HepG2 (cell line): Measurements from ENCODE around the gene PPP1R1B. TPM values are rescaled to one million over a fixed set of nuclear protein-coding genes. Genes with fewer than 3 reads are reported as not detected.
A peak's percentile ranks its signal among the peaks of the same experiment; 100 is the strongest.

Experiments
- CREB3 ChIP-seq: sonication (generic); formaldehyde crosslinking; IDR thresholded peaks from 2 replicates; pipeline ENCODE4 v1.5.0; 2020; ENCODE audit warnings: missing genetic modification reagents
- ERF ChIP-seq: IDR thresholded peaks from 2 replicates; pipeline ENCODE4 v1.6.1; 2018; ENCODE audit warnings: missing biosample characterization, missing genetic modification reagents
- GPBP1L1 ChIP-seq: sonication (generic); formaldehyde crosslinking; IDR thresholded peaks from 2 replicates; pipeline ENCODE4 v1.5.0; 2020; ENCODE audit warnings: mild to moderate bottlenecking, missing genetic modification reagents
- GPN1 ChIP-seq: sonication (generic); formaldehyde crosslinking; IDR thresholded peaks from 2 replicates; pipeline ENCODE4 v1.5.1; 2020; ENCODE audit warnings: missing genetic modification reagents, borderline replicate concordance
- HOXA3 ChIP-seq: sonication (generic); formaldehyde crosslinking; IDR thresholded peaks from 2 replicates; pipeline ENCODE4 v1.5.0; 2020; ENCODE audit warnings: missing genetic modification reagents
- MLXIP ChIP-seq: sonication (generic); formaldehyde crosslinking; IDR thresholded peaks from 2 replicates; pipeline ENCODE4 v1.9.0; 2021; ENCODE audit warnings: missing genetic modification reagents, borderline replicate concordance
- NR3C1 ChIP-seq: sonication (generic); formaldehyde crosslinking; IDR thresholded peaks from 2 replicates; pipeline ENCODE4 v1.4.0; 2020; ENCODE audit warnings: missing genetic modification reagents
- RNF219 ChIP-seq: sonication (generic); formaldehyde crosslinking; IDR thresholded peaks from 2 replicates; pipeline ENCODE4 v1.5.0; 2020; ENCODE audit warnings: mild to moderate bottlenecking, missing genetic modification reagents
- SAP130 ChIP-seq: IDR thresholded peaks from 2 replicates; pipeline ENCODE4 v1.6.1; 2016; ENCODE audit warnings: low read depth
- ZFP36 ChIP-seq: fragments of 150-350 bp; IDR thresholded peaks from 2 replicates; pipeline ENCODE4 v1.6.1; 2018; ENCODE audit warnings: borderline replicate concordance, low read length, low read depth; ENCODE audit not compliant: partially characterized antibody
- ZNF225 ChIP-seq: sonication (generic); formaldehyde crosslinking; IDR thresholded peaks from 2 replicates; pipeline ENCODE4 v1.4.0; 2020; ENCODE audit warnings: mild to moderate bottlenecking, missing genetic modification reagents
- ZNF292 ChIP-seq: sonication (generic); formaldehyde crosslinking; IDR thresholded peaks from 2 replicates; pipeline ENCODE4 v1.8.1; 2022; ENCODE audit warnings: mild to moderate bottlenecking, low read depth, missing genetic modification reagents, borderline replicate concordance
- ZNF335 ChIP-seq: sonication (generic); formaldehyde crosslinking; IDR thresholded peaks from 2 replicates; pipeline ENCODE4 v1.4.0; 2020; ENCODE audit warnings: missing genetic modification reagents
- ZNF382 ChIP-seq: sonication (generic); formaldehyde crosslinking; IDR thresholded peaks from 2 replicates; pipeline ENCODE4 v1.5.0; 2020; ENCODE audit warnings: missing genetic modification reagents, mild to moderate bottlenecking, borderline replicate concordance
- ZNF549 ChIP-seq: sonication (generic); formaldehyde crosslinking; IDR thresholded peaks from 2 replicates; pipeline ENCODE4 v1.5.0; 2020; ENCODE audit warnings: missing genetic modification reagents
- ZNF615 ChIP-seq: sonication (generic); formaldehyde crosslinking; IDR thresholded peaks from 2 replicates; pipeline ENCODE4 v1.5.0; 2020; ENCODE audit warnings: mild to moderate bottlenecking, missing genetic modification reagents, borderline replicate concordance
- polyA plus RNA-seq, 8 experiments: library from polyadenylated mRNA; depleted of rRNA in 3 of 8; stranded (reverse) in 7 of 8; unstranded in 1 of 8; fragments of >200 nt; fragmentation: Illumina TruSeq in 4 of 8; extraction: Trizol in 4 of 8; gene quantifications; 2 replicates each; pipeline versions ENCODE4 v1.2.1 to v1.2.3, GENCODE V29; 2011 to 2016; ENCODE audit warnings: low read depth in 4 of 8, missing spikeins in 1 of 8, mixed read lengths in 1 of 8; ENCODE audit not compliant: insufficient read depth in 1 of 8
- total RNA-seq, 5 experiments: library from RNA; depleted of rRNA; stranded (reverse); fragments of >200 nt; fragmentation: Illumina TruSeq; extraction: Trizol; gene quantifications; 2 replicates each; pipeline ENCODE4 v1.2.3, GENCODE V29; 2016; ENCODE audit warnings: low read depth in 1 of 5
- TF ChIP-seq, protein P1 (sequence below): sonication (generic); formaldehyde crosslinking; IDR thresholded peaks from 2 replicates; pipeline ENCODE4 v1.9.0; 2021; ENCODE audit warnings: missing genetic modification reagents, borderline replicate concordance
- TF ChIP-seq, protein P2 (sequence below): IDR thresholded peaks from 2 replicates; pipeline ENCODE4 v1.6.1; 2012; ENCODE audit warnings: low read depth, low read length, improper control_type of control experiment

The PPP1R1B gene
- total and polyA plus RNA-seq, 2 of the 13 experiments (the other 11 are each of a cell fraction or from before 2014, with no cell fraction given), result 0.08 TPM; not detected in 1

- TF ChIP-seq, protein P1, sequence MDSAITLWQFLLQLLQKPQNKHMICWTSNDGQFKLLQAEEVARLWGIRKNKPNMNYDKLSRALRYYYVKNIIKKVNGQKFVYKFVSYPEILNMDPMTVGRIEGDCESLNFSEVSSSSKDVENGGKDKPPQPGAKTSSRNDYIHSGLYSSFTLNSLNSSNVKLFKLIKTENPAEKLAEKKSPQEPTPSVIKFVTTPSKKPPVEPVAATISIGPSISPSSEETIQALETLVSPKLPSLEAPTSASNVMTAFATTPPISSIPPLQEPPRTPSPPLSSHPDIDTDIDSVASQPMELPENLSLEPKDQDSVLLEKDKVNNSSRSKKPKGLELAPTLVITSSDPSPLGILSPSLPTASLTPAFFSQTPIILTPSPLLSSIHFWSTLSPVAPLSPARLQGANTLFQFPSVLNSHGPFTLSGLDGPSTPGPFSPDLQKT (CRISPR knock-in tag), result no peak
- TF ChIP-seq ERF (peak; percentile 90; the same call in 1 of the 2 replicates), ZNF225 (CRISPR knock-in tag) (peak; percentile 83; the same call in 1 of the 2 replicates), HOXA3 (CRISPR knock-in tag) (peak; percentile 78; the same call in 1 of the 2 replicates), GPN1 (no peak), MLXIP (no peak), ZNF292 (CRISPR knock-in tag) (0 out of 2 replicates have a peak, but pooled peaks have one; percentile 15), SAP130 (CRISPR knock-in tag) (peak; percentile 69), GPBP1L1 (CRISPR knock-in tag) (no peak), RNF219 (CRISPR knock-in tag) (no peak), ZNF382 (CRISPR knock-in tag) (no peak), CREB3 (CRISPR knock-in tag) (no peak), ZFP36 (no peak), ZNF615 (CRISPR knock-in tag) (no peak), ZNF335 (CRISPR knock-in tag) (0 out of 2 replicates have a peak, but pooled peaks have one; percentile 45), ZNF549 (CRISPR knock-in tag) (no peak), NR3C1 (CRISPR knock-in tag) (no peak)
- TF ChIP-seq, protein P2, sequence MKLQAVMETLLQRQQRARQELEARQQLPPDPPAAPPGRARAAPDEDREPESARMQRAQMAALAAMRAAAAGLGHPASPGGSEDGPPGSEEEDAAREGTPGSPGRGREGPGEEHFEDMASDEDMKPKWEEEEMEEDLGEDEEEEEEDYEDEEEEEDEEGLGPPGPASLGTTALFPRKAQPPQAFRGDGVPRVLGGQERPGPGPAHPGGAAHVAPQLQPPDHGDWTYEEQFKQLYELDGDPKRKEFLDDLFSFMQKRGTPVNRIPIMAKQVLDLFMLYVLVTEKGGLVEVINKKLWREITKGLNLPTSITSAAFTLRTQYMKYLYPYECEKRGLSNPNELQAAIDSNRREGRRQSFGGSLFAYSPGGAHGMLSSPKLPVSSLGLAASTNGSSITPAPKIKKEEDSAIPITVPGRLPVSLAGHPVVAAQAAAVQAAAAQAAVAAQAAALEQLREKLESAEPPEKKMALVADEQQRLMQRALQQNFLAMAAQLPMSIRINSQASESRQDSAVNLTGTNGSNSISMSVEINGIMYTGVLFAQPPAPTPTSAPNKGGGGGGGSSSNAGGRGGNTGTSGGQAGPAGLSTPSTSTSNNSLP, result no peak
Measured at GRCh38 chr17:39671651-39672521, 45.1 kb downstream of the PPP1R1B start (continued).
